NCI-H187 (cell line): ENCODE data around the gene UBP1.
"Not testable (repeated sequence)": the region's sequence is repeated elsewhere in the genome, so short reads cannot be mapped to it uniquely, and the experiment has no call there.

Source experiments
- DNase-seq, 2 experiments: peaks; one replicate each; lab custom pipeline; 2025; lab: John Stamatoyannopoulos, UW

UBP1 gene

DNA sequence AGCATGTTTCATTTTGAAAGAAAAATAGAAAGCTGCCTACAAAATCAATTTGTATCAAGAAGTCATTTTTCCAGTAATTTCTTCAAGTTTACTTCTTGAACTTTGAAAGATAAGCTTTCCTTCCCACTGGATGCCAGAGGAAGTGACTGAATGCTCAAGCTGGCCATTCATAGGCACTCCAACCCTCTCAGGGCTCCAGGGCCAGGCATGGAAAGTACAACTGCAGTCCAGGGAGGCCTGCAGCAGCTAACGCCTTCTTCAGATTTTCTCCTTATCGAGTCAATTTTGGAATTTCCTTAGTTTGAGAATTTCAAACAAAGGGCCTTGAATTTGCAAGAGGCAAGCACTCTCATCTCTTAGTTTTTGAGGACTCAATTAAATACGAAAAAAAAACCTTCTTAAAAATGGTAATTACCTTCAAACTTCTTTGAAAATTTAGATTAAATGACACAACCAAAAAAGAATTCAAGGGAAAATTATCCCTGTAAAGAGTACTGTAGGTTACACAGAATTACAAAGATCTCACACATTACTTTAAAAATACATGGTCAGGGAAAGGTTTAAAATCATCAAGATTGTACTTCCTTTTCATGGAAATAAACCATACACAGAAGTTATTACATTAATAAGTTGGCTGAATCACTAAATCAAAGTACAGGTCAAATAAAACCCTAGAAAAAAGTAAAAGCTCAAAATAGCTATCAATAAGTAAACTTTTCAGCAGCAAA is 2.5 kb downstream of the UBP1 start:
- no peak for DNase-seq

DNA sequence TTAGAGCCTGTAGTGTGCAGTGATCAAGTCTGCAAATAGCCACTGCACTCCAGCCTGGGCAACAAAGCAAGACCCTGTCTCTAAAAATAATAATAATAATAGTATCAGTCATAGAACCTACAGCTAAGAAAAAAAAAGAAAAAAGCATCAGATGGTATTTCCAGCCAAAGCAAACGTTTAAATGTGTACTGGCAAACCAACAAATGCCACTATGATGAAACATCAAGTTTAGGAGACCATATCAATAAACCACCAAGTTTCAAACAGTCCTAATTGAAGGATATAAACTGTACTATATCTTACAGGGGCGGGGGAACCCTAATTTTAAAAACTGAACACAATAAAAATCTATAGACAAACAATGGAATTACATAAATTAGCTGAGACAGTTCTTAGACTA is 6.4 kb downstream of the UBP1 start:
- DNase-seq, result no peak

DNA sequence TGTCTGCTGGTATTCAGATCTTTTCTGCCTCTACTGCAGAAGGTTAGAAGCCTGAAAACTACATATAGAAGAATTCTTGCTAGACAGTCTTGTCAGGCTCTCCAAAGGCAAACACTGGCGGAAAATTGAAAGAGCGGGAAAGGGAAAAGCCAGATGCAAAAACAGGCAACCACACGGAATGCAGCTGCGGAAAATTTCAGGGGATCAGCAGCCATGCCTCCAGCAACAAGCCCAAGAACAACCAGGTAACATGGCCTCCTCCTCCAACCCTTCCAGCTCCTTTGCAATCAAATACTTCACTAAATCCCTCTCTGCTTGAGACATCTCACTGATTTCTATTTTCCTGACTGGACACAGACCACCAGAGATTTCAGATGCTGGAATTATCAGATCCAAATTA is 9.6 kb downstream of the UBP1 start:
- DNase-seq, result no peak

DNA sequence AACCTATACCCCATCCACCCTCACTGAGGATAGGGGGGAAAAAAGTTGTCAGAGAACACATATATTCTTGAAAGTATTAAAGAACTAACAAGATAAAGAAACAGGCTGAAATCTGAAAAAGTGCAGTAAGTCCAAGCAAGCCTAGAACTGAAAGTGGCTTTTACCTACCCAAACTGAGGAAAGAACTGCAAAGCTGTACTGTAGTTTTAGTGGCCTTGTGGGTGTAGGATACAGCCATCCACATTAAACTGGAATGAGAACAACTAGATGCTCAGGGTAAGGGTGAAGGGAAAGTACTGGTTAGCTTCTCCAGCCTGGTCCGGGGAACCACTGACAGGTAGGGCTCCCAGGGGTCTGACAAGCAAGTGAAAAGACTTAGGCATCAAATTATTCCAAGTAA is 10.1 kb downstream of the UBP1 start:
- DNase-seq, result no peak

DNA sequence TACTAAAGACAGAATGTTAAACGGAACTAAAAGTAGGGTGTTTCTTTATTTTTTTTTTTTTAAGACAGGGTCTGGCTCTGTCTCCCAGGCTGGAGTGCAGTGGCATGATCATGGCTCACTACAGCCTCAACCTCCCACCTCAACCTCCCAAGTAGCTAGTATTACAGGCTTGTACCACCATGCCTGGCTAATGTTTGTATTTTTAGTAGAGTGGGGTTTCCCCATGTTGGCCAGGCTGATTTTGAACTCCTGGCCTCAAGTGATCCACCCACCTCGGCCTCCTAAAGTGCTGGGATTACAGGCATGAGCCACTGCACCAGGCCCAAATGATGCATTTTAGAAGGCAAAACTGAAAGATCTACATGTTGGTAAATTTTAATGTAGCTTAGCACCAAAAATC is 10.9 kb downstream of the UBP1 start:
- not testable (repeated sequence) for DNase-seq

DNA sequence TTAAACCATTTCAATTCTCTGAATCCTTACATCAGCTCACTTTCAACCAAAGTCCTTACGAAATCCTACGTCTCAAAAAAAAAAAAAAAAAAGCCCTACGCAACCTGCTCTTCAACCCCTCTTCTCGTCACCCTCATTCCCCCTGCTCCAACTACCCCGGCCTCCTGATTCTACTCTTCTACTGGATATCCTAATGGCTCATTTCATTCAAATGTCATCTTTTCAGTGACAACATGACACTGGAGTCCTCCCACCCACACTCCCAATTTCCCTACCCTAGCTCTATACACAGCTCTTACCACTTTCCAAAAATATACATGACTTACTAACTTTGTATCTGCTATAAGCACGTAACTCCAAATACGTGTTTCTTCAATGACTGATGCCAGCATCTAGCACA is 11.5 kb downstream of the UBP1 start:
- no peak for DNase-seq

DNA sequence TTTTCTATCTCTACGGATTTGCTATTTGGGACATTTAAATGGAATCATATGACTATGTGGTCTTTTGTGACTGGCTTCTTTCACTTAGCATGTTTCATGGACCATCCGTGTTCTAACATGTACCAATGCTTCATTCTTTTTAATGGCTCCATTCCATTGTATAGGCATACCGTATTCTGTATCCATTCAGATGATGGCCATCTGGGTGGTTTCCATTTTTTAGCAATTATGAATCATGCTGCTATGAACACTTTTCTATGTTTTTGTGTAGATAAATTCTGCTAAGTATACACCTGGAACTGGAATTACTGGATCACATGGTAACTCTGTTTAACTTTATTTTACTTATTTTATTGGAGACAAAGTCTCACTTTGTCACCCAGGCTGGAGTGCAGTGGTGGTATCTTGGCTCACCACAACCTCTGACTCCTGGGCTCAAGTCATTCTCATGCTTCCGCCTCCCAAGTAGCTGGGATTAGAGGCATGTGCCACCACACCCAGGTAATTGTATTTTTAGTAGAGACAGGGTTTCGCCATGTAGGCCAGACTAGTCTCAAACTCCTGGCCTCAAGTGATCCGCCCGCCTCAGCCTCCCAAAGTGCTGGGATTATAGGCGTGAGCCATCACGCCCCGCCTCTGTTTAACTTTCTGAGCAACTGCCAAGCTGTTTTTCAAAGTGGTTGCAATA is 13.4 kb downstream of the UBP1 start:
- DNase-seq, result no peak

DNA sequence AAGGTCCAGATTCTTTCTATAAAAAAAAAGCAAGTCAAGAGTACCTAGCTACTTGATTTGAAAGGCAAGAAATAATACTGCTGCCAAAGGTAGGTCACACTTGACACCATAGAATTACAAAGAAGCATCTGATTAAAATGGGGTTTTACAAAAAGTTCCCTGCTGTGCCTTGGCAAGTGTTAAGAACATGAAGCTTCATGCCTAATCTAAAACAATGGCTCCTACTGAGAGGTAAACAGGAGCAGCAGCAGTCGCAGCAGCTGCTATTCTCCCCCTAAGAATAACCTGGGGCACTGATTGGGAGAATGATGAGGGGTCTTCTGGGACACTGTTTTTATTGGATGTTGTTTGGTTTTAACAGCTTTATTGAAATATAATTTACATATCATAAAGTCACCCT is 14.1 kb downstream of the UBP1 start:
- no peak for DNase-seq

DNA sequence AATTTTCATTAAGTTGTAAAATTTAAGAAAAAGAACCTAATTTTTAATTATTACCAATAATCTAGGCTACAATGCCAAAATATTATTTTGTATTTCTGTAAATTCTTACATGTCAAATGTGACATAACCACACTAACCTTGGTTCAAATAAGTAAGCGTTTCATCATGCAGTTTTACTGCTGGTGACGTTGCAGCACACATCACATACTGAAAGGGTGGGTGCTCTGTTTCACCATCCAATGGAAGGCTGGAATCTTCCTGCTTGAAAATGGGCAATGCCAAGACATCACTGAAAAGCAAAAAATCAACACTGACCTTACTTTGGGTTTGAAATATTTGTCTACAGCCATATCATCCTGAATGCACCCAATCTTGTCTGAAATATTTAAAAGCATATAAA is 14.8 kb downstream of the UBP1 start:
- DNase-seq, result no peak

DNA sequence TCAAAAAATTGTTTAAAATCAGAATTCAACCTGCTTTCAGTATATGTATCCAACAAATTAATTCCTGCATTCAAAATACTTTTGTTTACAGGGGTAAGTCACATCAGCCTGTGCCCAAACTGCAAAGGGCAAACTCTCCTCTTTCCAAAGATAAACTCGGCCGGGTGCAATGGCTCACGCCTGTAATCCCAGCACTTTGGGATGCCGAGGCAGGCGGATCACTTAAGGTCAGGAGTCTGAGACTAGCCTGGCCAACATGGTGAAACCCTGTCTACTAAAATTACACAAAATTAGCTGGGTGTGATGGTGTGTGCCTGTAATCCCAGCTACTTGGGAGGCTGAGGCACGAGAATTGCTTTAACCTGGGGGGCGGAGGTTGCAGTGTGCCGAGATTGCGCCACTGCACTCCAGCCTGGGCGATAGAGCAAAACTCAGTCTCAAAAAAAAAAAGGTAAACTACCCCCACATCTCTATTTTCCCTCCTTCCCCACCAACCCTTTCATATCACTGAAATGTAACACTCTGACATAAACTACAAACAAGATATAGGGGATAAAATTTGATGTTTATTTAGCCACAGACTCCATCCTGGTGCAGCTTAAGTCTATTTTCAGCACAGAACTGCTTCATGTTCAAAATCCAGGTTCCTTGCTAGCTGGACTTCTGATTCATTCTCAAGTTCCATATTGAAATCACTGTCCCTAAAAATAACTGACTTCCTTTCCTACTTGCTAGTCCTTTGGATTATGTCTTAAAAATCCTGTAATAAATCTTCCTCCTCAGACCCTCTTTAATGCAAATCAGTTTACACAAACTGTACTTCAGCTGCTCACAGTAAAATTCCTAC is 15.4 kb downstream of the UBP1 start:
- DNase-seq, result no peak

DNA sequence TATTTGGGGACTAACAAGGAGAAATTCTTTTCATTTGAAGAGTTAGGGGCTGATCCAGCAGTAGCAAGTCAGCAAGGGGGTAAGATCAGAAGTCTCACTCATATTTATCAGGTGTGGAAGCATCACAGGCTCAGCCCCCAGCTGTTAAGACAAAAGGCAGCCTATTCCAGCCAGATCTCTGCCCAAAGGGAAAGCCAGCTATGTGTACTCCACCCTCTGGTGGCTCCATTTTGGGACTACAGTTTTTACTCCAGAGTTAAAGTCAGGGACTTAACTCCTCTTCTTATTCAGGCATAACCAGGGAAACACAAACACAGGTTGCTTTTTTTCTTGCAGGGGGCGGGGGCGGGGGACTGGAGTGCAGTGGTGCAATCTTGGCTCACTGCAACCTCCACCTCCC is 19.2 kb downstream of the UBP1 start:
- no peak for DNase-seq

DNA sequence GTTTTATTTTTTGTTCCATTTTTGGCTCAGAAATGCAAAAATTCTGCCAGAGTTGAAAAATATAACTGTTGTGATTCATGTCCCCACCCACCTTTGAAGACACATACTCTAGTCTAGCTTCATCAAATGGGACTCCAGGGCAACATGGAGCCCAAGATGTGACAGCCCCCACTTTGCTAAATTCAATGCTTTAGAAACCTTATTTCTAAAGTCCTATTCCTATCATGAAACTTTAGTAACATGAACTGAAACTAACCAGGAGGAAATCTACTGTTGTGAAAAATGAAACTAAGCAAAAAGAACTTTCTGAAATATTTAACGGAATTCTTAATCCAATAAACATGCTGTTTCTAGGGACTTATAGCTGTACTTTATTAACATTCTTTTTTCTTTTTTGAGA is 20.3 kb downstream of the UBP1 start:
- DNase-seq, result no peak

DNA sequence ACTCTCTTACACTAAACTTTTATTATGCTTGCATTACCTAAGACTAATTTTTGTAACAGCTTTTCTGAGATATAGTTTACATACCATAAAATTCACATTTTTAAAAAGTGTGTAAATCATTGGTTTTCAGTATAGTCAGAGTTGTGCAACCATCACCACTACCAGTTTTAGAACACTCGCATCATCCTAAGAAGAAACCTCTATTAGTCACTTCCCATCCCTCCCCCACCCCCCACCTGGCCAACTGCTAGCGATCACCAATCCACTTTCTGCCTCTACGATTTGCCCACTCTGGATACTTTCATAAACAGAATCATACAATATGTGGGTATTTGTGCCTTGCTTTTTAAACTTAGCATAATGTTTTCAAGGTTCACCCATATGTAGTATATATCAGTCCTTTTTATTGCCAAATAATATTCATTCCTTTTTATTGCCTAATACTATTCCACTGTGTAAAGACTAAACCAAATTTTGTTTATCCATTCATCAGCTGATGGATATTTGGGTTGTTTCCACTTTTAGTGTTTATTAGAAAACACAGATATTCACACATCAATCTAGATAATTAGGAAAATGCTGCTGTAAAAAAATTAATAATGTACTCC is 23.0 kb downstream of the UBP1 start:
- no peak for DNase-seq

DNA sequence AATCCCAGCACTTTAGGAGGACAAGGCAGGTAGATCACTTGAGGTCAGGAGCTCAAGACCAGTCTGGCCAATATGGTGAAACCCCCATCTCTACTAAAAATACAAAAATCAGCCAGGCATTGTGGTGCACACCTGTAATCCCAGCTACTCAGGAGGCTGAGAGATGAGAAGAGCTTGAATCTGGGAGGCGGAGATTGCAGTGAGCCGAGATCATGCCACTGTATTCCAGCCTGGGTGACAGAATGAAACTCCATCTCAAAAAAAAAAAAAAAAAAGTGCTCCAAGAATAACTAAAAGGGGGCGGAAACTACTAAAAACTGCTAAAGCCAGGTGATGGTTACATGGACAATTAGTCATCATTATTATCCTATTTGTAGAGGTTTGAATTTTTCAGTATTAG is 29.4 kb downstream of the UBP1 start:
- not testable (repeated sequence) for DNase-seq

DNA sequence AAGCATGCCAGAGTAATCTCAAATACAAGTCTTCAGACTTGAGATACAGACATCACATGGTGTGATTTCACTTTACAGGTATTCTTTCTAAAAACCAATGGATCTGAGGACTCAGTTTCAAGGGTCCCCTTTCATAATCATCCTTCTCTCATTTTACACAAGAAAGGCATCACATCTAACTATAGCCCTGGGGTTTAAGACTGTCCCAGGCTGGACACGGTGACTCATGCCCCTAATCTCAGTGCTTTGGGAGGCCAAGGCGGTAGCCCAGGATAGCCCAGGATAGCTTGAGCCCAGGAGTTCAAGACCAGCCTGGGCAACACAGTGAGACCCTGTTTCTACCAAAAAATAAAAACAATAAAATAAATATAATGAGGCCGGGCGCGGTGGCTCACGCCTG is 36.4 kb downstream of the UBP1 start:
- DNase-seq, result no peak

DNA sequence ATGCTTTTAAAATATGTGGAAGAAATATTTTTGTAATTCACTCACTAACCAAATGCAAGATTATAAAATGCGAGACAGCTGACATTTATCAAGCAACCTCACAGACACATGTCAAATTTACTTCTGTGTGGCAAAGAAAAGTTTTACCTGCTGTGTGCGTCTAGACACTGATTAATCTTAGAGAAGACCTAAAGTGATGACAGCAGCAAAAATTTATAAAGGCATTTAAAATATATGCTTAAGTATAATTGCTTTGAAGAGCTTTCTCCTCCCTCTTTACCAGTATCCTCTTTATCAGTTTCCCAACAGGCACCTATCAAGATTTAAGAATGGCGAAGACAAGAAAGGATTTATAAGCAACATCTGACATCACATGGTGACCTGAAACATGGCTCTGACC is 37.3 kb downstream of the UBP1 start:
- DNase-seq, result no peak

DNA sequence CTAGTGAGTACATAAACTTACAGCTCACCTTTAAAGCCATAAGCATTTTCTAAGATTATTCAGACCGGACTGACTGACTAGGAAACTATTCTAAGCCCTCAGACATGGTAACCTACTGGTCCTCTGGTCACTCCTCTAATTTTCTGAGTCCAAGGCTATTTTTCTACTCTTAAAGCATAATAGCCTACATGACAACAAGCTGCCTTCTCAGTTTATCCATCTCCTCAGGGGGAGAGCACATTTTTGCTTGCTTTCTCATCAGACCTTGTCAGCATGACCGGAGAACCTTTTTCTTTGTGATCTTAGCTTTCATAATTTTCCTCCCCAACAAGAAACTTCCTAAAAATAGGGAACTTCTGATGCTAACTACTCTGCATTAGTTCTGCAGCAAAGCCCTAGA is 38.4 kb downstream of the UBP1 start:
- no peak for DNase-seq

DNA sequence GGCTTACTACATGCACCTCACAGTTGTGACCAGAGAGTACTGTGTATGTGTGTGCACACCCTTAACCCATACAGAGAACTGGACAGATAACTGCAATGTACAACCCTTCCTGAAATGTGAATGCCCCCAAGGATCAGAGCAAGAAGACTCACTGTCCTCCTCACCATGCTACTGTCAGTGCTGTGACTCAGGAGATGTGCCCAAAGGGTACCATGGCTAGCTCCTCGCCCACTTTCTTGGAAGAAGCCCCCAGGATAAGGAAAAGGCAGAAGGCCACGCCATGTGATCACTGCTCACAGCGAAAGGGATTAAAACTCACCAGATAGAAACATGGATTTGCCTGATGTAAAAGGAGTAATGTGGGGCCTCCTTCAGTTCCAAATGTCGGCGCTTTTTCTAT is 41.8 kb downstream of the UBP1 start:
- DNase-seq, result no peak

DNA sequence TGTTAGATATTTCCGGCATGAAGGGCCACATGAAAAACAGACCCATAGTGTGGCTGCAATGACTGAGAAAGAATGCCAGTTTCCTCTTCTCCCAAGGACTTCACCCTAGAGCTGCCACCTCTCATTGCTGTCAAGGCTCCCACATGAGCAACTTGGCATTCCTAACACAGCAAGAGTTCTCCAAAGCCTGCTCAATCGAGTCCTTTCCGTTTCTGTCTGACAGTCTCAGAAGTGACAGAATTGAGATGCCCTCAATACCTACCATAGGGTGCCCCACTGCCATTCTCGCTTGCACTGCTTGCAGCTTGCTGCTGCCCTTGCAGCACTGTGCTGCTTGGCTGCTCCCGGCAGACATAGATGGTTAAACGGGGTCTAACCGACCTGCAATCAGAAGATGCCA is 44.3 kb downstream of the UBP1 start:
- no peak for DNase-seq

DNA sequence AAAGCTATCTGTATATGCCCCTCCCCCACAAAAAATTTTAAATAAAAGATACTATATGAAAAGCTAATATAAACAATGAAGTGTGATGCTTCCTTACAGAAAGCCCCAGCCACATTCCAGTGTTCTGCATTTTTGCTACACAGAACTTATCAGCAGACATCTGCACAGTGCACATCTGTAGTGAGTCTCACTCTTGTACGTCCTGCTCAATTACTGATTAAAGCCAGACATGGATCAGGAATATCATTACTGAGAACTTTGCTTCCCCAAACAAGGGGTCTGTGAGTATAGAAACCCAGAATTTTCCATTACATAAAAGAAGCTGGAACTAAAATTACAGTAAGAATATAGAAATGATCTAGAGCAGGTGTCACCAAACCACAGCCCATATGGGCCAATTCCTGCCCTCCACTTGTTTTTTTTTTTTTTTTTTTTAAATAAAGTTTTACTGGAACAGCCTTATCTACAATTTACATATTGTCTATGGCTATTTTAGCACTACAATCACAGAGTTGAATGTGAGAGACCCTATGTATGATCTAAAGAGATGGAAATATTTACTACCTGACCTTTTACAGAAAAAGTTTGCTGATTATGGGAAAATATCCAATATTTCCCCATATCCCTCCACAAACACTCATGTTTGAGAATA is 45.7 kb downstream of the UBP1 start:
- DNase-seq, result no peak

DNA sequence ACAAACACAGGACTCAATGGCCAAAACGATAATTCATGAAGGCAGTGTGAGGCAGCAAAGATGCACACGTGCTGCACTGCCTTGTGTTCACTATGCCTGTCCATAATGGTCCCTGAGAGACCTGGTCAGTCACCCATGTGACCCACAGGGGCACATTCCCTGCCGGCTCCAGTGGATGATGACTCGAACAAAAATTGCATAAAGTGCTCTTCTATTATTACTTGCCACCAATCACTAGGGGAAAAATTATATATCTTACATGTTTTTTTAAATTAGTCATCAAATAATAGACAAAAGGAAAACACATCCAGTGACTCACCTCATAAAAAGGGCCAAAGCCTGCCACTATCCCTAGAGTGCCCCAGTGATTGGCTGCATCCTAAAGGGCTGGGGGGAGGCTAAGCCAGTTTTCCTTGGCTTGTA is 47.5 kb downstream of the UBP1 start:
- no peak for DNase-seq

DNA sequence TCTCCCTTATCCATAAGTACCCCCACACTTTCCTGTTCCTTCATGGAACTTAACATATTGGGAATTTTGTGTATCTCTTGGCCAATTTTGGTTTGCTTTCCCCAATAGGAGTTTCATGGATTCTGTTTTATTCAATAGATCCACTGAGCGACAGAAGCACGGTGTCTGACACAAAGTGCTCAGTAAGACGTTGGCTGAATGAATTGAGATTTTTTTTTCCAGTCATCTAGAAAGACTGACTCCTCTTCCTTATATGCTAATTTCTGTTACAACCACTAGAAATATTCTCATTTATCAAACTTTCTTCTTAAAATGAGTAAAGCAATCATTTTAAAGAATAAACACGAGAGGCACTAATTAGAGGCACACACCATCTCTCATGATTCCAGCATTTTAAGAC is 48.1 kb downstream of the UBP1 start:
- DNase-seq, result no peak
